BE2C (cell line): ENCODE data around the gene SLC1A7.

Source experiments
- DNase-seq: peaks from one replicate; pipeline ENCODE4 v3.0.0-alpha.2; 2020
- H3K27me3 ChIP-seq: fragments of 250-450 bp; sonication (Bioruptor Pico); 2 replicates; pipeline ENCODE4 v1.5.1; 2020; ENCODE audit warnings: mild to moderate bottlenecking
- H3K36me3 ChIP-seq: fragments of 250-450 bp; sonication (Bioruptor Pico); 2 replicates; pipeline ENCODE4 v1.5.1; 2020; ENCODE audit warnings: mild to moderate bottlenecking
- H3K4me1 ChIP-seq: fragments of 250-450 bp; sonication (Bioruptor Pico); 2 replicates; pipeline ENCODE4 v1.5.1; 2020
- H3K4me3 ChIP-seq: 2 replicates; pipeline ENCODE4 v1.5.1; 2011; ENCODE audit warnings: low read depth, low read length
- H3K9me3 ChIP-seq: fragments of 250-450 bp; sonication (Bioruptor Pico); 2 replicates; pipeline ENCODE4 v1.5.1; 2020
- TF ChIP-seq, protein P1 (sequence below): IDR thresholded peaks from 2 replicates; pipeline ENCODE4 v1.5.1; 2012; ENCODE audit warnings: mild to moderate bottlenecking, low read depth, low read length

The SLC1A7 gene

DNA sequence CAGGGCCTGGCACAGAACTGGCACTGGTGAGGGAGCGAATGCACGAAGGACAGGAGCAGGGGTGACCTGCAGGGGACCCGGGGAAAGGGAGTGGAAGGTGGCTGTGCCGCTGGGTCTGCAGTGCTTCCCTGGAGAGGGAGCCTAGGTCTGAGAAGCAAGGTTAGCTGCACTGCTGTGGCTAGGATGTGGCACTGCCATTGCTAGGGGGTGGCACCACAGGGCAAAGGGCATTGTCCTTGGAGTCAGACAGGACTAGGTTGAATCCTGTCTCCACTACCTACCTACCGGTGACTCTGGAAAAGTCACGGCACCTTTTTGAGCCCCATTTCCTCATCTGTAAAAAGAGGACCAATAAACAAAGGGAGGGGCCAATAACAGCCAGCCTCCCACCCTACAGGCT, 28.3 kb downstream of the SLC1A7 start:
- Histone ChIP-seq H3K4me1 (peaks cover 7% of the 10 kb centered on the region), H3K27me3 (no peaks in the 10 kb centered on the region), H3K36me3 (no peaks in the 10 kb centered on the region), H3K9me3 (no peaks in the 10 kb centered on the region), H3K4me3 (no peak overlapping the region)
- DNase-seq = no peak
- TF ChIP-seq, protein P1, sequence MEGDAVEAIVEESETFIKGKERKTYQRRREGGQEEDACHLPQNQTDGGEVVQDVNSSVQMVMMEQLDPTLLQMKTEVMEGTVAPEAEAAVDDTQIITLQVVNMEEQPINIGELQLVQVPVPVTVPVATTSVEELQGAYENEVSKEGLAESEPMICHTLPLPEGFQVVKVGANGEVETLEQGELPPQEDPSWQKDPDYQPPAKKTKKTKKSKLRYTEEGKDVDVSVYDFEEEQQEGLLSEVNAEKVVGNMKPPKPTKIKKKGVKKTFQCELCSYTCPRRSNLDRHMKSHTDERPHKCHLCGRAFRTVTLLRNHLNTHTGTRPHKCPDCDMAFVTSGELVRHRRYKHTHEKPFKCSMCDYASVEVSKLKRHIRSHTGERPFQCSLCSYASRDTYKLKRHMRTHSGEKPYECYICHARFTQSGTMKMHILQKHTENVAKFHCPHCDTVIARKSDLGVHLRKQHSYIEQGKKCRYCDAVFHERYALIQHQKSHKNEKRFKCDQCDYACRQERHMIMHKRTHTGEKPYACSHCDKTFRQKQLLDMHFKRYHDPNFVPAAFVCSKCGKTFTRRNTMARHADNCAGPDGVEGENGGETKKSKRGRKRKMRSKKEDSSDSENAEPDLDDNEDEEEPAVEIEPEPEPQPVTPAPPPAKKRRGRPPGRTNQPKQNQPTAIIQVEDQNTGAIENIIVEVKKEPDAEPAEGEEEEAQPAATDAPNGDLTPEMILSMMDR = no peak

DNA sequence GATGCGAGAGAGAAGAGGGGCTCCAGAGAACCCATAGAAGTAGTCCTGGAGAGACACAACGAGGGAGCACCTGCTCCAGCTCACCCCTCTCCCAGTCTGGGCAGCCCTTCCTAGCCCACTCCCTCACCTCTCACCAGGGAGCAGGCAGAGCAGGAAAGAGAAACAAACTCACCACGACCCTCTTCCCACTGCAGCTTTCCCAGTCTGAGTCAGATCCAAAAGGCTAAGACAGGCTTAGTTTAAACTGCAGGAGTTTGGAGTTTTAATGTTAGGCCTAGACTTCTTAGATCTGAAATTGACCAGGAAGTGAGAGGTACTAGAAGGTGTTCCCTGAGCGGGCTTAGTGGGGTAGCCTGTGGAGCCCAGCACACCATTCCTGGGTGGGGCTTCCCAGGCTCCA, 29.6 kb downstream of the SLC1A7 start:
- TF ChIP-seq, protein P1 = no peak
- Histone ChIP-seq H3K27me3 (no peaks in the 10 kb centered on the region), H3K36me3 (no peaks in the 10 kb centered on the region), H3K9me3 (no peaks in the 10 kb centered on the region), H3K4me1 (peaks cover 7% of the 10 kb centered on the region), H3K4me3 (no peak overlapping the region)
- no peak for DNase-seq

DNA sequence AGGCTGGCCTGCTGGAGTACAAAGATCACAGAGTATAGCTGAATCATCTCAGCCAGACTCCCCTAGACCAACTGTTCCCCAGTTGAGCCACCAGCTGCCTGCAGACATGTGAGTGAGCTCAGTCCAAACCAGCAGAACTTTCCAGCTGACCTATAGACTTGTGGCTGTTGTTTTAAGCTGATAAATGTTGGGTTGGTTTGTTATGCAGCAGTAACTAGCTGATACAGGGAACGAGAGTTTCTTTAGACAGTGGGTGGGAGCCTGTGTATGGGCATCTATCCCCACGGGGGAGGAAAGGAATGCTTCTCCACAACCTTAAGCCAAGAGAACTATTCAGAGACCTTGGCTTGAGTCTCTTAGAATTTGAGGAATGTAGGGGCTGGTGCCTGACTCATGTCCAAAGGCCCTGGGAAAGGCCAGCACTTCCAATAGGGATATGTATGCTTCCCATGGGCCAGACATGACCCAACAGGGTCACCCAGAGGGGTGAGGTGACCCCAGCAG, 30.1 kb downstream of the SLC1A7 start:
- no peaks in the 10 kb centered on the region for H3K27me3 ChIP-seq
- DNase-seq = no peak
- no peak overlapping the region for H3K4me3 ChIP-seq
- H3K36me3 ChIP-seq = no peaks in the 10 kb centered on the region
- peaks cover 7% of the 10 kb centered on the region for H3K4me1 ChIP-seq
- no peaks in the 10 kb centered on the region for H3K9me3 ChIP-seq
- TF ChIP-seq, protein P1 = no peak

DNA sequence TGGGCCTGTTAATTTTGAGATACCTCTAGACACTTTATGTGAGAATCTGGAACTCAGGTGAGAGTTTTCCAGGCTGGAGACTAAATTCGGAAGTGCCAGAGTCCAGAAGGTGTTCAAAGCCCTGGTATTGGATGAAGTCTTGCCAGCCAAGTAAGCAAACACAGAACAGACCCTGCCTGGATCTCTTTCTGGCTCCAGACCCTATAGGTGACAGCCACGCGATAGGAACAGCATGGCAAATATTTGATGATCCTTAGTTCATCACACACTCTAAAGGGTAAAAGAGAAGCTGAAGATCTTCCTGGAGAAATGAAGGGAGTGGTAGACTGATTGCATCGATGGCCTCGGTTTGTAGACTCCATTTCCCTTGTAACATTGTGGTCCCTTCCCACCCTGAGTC, 30.7 kb downstream of the SLC1A7 start:
- TF ChIP-seq, protein P1 = no peak
- Histone ChIP-seq H3K36me3 (no peaks in the 10 kb centered on the region), H3K27me3 (no peaks in the 10 kb centered on the region), H3K4me1 (peaks cover 7% of the 10 kb centered on the region), H3K9me3 (no peaks in the 10 kb centered on the region), H3K4me3 (no peak overlapping the region)
- no peak for DNase-seq

DNA sequence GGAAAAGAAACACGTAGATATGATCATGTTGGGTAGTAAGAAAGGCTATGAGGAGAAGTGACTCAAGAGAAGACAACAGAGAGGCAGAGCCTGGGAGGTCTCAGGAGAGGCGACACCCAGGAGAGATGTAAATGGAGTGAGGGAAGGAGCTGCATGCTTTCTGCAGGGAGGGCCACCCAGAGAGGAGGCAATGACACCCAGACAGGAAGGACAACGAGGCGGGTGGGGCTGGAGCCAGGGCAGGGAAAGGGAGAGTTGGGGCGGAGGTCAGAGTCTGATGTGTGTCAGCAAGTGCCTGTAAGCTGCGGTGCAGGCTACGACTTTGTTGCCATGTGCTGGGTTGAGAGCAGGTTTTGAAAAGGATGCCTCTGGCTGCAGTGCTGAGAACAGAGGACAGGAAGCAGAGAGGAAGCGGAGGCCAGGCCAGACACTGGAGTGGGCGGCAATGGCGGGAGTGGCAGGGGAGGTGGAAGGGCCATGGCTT, 31.3 kb downstream of the SLC1A7 start:
- Histone ChIP-seq H3K36me3 (no peaks in the 10 kb centered on the region), H3K4me3 (no peak overlapping the region), H3K9me3 (no peaks in the 10 kb centered on the region), H3K27me3 (no peaks in the 10 kb centered on the region), H3K4me1 (peaks cover 5% of the 10 kb centered on the region)
- no peak for DNase-seq
- TF ChIP-seq, protein P1 = no peak

DNA sequence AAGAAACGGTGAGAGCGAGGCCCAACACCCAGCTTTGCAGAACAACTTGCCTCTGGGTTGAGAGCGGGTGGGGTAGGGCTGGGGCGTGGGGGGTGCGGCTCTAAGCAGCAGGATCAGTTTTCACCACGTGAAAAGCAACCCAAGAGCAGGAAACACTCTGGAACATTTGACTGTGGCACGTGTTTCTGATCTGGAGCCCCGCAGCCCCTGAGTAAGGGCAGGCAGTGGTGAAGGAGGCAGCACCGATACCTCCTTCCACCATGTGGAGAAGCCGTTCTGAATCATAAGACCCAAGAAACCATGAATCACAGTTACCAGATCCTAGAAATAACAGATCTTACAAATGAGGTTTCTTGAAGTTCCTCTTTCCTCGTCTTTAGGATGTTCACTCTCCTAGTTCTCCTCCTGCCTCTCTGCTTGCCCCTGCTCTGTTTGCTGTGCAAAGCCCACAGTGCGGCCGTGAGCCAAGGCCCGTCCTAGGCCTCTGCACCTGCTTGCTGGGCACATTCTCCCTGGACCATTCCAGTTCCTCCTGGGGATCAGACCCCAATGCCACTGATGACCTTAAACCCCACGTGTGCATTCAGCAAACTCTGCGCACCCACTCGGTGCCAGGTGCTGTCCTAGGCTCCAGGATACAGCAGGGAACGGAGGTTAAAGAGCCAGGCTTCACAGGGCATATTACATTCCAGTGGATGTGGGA, 31.9 kb downstream of the SLC1A7 start:
- Histone ChIP-seq H3K36me3 (no peaks in the 10 kb centered on the region), H3K4me3 (no peak overlapping the region), H3K4me1 (peaks cover 4% of the 10 kb centered on the region), H3K9me3 (no peaks in the 10 kb centered on the region), H3K27me3 (no peaks in the 10 kb centered on the region)
- DNase-seq = no peak
- TF ChIP-seq, protein P1 = no peak
